HUES64 (cell line): ENCODE measurements around the gene LENG1.
"Not testable (repeated sequence)": the region's sequence is repeated elsewhere in the genome, so short reads cannot be mapped to it uniquely, and the experiment has no call there.

Experiments used
- H3K27ac ChIP-seq: 2 replicates; pipeline ENCODE4 v1.7.0; 2013; ENCODE audit warnings: low read depth, low read length, inconsistent platforms
- H3K27me3 ChIP-seq: 2 replicates; pipeline ENCODE4 v1.6.1; 2013; ENCODE audit warnings: mild to moderate bottlenecking, low read length; ENCODE audit not compliant: insufficient read depth
- H3K36me3 ChIP-seq: 2 replicates; pipeline ENCODE4 v1.6.1; 2013; ENCODE audit warnings: mild to moderate bottlenecking, low read length; ENCODE audit not compliant: insufficient read depth
- H3K4me1 ChIP-seq: 2 replicates; pipeline ENCODE4 v1.6.1; 2013; ENCODE audit warnings: mild to moderate bottlenecking, low read length, moderate library complexity; ENCODE audit not compliant: insufficient read depth
- H3K4me3 ChIP-seq: 2 replicates; pipeline ENCODE4 v1.5.1; 2013; ENCODE audit warnings: mild to moderate bottlenecking, low read length, moderate library complexity
- H3K9ac ChIP-seq: 2 replicates; pipeline ENCODE4 v1.6.1; 2013; ENCODE audit warnings: mild to moderate bottlenecking, low read depth, low read length
- H3K9me3 ChIP-seq: 2 replicates; pipeline ENCODE4 v1.6.1; 2013; ENCODE audit warnings: low read depth, low read length; ENCODE audit not compliant: insufficient read depth
- WGBS: fragments of 150-250, 120-280 bp; methylation state at CpG from one replicate; pipeline ENCODE4 v1.1.7; 2013; ENCODE audit warnings: missing lambda C conversion rate; 5-methylcytosine and 5-hydroxymethylcytosine counted together

Gene LENG1

DNA sequence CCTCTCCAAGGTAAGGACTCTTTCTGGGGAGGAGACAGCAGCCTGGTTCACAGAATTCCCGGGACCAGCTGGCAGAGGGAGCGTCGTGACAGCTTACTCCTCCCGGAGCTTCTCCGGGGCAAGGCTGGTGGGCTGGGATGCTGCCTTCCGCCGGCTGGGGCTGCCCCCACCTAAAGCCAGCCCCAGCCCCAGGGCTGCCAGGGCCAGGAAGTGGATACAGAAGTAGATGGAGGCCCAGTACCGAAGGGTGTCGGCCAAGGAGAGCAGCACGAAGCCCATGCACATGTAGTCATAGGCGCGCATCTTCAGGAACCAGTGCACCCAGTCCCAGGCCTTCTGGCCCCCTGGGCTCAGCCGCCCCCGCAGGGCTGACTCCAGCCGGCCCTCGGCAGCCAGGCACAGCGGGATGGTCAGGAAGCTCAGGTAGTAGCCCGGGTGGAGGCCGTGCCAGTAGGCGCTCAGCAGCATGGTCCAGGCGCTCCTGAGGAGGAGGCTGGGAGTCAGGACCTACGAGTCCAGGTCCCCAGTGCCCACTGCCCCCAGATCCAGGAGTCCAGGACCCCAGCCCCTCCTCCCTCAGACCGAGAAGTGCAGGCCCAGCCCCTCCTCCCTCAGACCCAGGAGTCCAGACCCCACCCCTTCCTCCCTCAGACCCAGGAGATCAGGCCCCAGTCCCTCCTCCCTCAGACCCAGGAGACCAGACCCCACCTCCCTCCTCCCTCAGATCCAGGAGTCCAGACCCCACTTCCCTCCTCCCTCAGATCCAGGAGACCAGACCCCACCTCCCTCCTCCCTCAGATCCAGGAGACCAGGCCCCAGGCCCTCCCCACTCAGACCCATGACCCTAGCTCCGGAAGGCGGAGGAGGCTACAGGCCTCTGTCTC lies 14.7 kb upstream of the LENG1 start:
- Histone ChIP-seq H3K9ac (no peak overlapping the region), H3K36me3 (peaks cover 23% of the 10 kb centered on the region), H3K27ac (peak overlapping the region; percentile 29; the same call in 1 of the 2 replicates), H3K27me3 (no peaks in the 10 kb centered on the region), H3K4me3 (no peak overlapping the region), H3K4me1 (no peaks in the 10 kb centered on the region), H3K9me3 (no peaks in the 10 kb centered on the region)
- WGBS: 79% methylated on average over 25 of the region's 25 CpGs

DNA sequence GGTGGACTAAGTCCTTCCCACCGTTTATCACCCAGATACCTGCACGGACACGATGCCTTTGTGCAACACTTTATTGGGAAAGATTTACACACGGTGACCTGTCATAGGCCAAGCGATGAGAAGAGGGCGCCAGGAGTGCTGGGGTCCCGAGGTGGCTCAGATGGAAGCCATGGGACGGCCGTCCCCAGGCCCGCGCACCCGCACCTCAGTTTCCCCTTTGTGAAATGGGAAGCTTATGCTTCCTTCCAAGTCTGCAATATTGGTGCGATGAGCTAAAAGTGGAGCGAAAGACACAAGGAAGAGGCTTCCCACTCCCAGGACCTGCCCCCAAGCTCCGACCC lies 13.8 kb upstream of the LENG1 start:
- H3K27me3 ChIP-seq: no peaks in the 10 kb centered on the region
- no peak overlapping the region for H3K9ac ChIP-seq
- 55% methylated on average over 15 of the region's 15 CpGs for WGBS
- H3K27ac ChIP-seq: peak overlapping the region; percentile 29; the same call in 1 of the 2 replicates
- peak overlapping the region; percentile 26; the same call in 1 of the 2 replicates for H3K4me3 ChIP-seq
- no peaks in the 10 kb centered on the region for H3K9me3 ChIP-seq
- H3K4me1 ChIP-seq: no peaks in the 10 kb centered on the region
- peaks cover 14% of the 10 kb centered on the region; the same call in 1 of the 2 replicates for H3K36me3 ChIP-seq

DNA sequence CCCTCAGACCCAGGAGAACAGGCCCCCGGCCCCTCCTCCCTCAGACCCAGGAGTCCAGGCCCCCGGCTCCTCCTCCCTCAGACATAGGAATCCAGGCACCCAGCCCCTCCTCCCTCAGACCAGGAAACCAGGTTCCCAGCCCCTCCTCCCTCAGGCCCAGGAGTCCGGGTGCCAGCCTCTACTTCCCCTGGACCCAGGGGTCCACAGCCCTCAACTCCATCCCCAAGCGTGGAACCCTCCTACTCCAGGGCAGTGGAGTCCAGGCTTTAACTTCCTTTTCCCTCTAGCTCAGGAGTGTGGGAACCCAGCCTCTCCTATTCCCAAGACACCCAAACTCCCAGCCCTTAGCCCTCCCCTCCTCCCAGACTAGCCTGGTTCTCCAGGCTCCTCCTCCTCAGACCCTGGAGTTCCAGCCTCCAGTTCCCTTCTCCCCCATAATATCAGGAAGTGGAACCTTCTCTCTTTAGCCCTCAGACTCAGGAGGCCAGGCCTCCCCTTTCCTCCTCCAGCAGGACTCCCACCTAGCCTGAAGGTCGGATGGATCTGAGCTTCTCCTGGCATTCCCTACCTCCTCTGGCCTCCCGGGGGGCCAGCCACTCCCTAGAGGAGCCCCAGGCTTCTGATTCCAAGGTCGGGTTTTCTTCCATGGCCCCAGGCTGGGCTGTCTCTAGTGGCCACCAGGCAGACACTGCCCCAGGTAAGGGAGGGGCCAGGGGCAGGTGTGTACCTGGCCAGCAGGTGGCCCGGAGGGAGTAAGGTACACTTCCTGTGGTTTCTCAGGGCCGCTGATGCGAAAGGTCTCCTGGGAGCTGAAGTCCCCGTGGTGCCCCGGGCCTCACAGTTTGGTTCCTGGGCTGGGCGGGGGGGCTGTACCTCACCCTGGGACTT lies 13.2 kb upstream of the LENG1 start, which contains the start of gene TMC4:
TMC4 (minus strand) TSS at position 690 of the 888 bp plus-strand sequence; CDS start at position 647, 43 bp downstream.
- peak within 1 kb of the TSS; percentile 55 for H3K4me3 ChIP-seq
- no peaks in the 10 kb centered on the region for H3K9me3 ChIP-seq
- H3K9ac ChIP-seq: peak within 1 kb of the TSS; percentile 41
- peak within 1 kb of the TSS; percentile 31; the same call in 1 of the 2 replicates for H3K27ac ChIP-seq
- H3K27me3 ChIP-seq: no peaks in the 10 kb centered on the region
- peaks cover 9% of the 10 kb centered on the region; the same call in 1 of the 2 replicates for H3K36me3 ChIP-seq
- 28% methylated on average over 13 of the region's 13 CpGs for WGBS
- H3K4me1 ChIP-seq: no peaks in the 10 kb centered on the region

DNA sequence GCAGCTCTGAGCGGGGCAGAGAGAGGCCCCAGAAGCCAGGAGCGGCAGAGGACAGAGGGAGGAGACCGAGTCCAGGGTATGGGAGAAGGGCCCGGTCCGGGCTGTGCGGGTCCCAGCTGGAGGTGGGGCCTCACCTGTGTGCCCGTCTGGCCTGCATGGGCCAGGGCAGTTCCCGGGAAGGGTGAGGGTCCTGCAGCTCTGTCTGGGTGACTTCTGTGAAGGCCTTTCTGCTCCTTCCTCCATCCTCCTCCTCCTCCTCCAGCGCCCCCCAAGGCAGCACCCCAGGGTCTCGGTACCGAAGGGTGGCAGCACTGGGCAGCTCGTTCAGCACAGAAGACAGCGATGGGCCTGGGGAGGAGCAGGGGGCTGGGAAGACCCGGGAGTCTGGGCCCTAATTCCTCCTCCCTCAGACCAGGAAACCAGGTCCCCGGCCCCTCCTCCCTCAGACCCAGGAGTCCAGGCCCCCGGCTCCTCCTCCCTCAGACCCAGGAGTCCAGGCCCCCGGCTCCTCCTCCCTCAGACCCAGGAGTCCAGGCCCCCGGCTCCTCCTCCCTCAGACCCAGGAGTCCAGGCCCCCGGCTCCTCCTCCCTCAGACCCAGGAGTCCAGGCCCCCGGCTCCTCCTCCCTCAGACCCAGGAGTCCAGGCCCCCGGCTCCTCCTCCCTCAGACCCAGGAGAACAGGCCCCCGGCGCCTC lies 12.4 kb upstream of the LENG1 start:
- H3K4me1 ChIP-seq, H3K27me3 ChIP-seq, H3K4me3 ChIP-seq, H3K27ac ChIP-seq, H3K9me3 ChIP-seq, H3K9ac ChIP-seq, H3K36me3 ChIP-seq: not testable (repeated sequence)
- 83% methylated on average over 18 of the region's 23 CpGs for WGBS

DNA sequence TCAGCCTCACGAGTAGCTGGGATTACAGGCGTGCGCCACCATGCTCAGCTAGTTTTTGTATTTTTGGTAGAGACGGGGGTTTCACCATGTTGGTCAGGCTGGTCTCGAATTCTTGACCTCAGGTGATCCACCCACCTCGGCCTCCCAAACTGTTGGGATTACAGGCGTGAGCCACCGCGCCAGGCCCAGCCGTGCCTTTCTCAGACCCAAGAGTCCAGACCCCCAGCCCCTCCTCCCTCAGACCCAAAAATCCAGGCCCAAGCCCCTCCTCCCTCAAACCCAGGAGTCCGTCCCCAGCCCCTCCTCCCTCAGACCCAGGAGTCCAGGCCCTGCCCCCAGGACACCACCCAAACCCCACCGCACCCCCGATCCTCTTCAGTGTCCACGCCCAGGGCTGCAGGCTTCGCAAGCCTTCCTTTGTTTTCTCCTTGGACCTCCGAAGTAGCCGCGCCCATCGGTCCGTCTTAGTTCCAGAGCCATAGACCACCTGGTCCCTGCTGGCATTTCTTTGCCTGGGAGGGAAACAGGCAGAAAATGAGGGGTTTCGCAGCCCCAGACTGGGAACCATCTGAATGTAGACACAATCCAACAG lies 9.7 kb upstream of the LENG1 start:
- H3K9ac ChIP-seq: no peak overlapping the region
- no peaks in the 10 kb centered on the region for H3K9me3 ChIP-seq
- H3K27ac ChIP-seq: no peak overlapping the region
- no peak overlapping the region for H3K4me3 ChIP-seq
- WGBS: 92% methylated on average over 21 of the region's 21 CpGs
- no peaks in the 10 kb centered on the region for H3K36me3 ChIP-seq
- no peaks in the 10 kb centered on the region for H3K27me3 ChIP-seq
- no peaks in the 10 kb centered on the region for H3K4me1 ChIP-seq

DNA sequence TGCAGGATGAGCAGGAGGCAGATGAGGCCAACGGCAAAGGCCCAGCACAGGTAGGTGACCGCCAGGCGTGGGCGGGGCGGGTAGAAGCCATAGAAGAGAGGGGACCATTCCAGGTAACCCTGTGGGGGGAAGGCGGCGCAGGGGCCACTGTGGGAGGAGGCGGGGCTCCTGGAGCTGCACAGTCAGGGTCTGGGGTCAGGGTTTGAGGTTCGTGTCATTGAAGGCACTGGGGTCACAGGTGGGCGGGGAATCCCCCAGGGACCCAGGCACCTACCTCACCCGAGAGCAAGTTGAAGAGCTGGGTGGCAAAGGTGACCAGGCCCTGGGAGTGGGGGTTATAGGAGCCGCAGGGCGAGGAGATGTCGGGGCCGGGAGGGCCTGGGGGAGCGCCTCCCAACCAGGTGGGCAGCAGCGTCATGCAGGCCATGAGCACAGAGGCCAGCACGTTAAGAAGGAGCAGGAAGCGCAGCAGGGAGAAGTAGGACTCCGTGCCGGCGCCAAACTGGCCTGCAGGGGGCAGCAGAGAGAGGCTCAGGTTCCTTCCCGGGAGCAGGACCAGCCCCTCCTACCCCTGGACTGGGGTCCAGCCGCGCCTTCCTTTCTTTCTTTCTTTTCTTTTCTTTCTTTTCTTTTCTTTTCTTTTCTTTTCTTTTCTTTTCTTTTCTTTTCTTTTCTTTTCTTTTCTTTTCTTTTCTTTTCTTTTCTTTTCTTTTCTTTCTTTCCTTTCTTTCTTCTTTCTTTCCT lies 8.8 kb upstream of the LENG1 start:
- Histone ChIP-seq H3K27ac (no peak overlapping the region), H3K4me3 (no peak overlapping the region), H3K27me3 (no peaks in the 10 kb centered on the region), H3K4me1 (no peaks in the 10 kb centered on the region), H3K9ac (no peak overlapping the region), H3K9me3 (no peaks in the 10 kb centered on the region), H3K36me3 (no peaks in the 10 kb centered on the region)
- WGBS: 34% methylated on average over 25 of the region's 25 CpGs

DNA sequence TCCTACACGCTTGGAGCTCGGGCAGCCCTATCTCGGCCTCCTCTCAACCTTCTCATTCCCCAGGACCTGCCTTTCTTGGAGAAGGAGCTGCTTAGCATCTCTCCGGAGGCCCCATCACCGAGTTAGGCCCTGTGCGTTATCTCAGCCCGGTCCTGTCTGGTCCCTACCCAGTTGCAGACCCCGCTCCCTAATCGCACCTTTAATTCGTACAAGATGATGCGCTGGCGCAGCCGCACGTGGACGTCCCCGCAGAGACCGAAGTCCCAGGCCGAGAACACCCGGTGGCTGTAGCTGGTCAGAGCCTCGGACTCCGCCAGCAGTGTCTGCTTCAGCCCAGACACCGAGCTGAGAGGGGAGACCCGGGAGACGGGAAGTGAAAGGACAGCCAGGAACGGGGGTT lies 5.7 kb upstream of the LENG1 start:
- Histone ChIP-seq H3K9ac (no peak overlapping the region), H3K4me1 (0 out of 2 replicates have a peak, but pooled peaks cover 6% of the 10 kb centered on the region), H3K27me3 (no peaks in the 10 kb centered on the region), H3K9me3 (no peaks in the 10 kb centered on the region), H3K36me3 (no peaks in the 10 kb centered on the region), H3K4me3 (no peak overlapping the region), H3K27ac (no peak overlapping the region)
- 91% methylated on average over 25 of the region's 25 CpGs for WGBS

DNA sequence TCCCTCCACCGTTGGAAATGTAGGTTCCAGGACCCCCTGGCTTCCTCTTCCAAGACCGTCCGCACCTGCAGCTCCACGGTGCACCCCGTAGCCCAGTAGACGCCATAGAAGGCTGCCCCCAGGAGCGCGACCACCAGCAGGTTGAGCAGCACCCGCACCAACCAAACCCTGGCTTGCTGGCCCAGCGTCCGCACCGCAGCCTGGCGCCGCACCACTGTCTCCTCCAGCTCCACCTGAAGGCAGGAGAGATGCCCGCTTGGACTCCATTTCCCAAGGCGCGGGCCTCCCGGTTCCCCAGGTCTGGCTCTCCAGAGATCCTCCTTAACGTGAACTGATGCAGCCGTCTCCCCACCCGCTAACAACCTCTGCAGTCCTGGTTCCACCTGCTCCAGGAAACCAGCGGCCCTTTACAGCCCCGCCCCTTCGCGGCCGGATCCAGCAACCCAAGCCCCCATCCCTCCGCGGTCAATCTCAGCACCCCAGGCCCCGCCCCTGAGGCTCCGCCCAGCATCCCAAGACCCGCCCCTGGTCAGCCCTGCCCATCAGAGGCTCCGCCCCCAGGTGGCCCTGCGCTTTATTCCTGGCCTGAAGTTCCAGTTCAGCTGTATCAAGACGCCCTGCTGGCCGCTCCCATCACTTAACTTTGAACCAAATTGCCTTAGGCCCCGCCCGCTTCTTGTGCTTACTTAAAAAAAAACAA lies 5.0 kb upstream of the LENG1 start:
- Histone ChIP-seq H3K9me3 (no peaks in the 10 kb centered on the region), H3K27me3 (no peaks in the 10 kb centered on the region), H3K27ac (no peak overlapping the region), H3K4me3 (peak overlapping the region; percentile 43), H3K4me1 (0 out of 2 replicates have a peak, but pooled peaks cover 6% of the 10 kb centered on the region), H3K36me3 (no peaks in the 10 kb centered on the region), H3K9ac (no peak overlapping the region)
- 33% methylated on average over 35 of the region's 37 CpGs for WGBS

DNA sequence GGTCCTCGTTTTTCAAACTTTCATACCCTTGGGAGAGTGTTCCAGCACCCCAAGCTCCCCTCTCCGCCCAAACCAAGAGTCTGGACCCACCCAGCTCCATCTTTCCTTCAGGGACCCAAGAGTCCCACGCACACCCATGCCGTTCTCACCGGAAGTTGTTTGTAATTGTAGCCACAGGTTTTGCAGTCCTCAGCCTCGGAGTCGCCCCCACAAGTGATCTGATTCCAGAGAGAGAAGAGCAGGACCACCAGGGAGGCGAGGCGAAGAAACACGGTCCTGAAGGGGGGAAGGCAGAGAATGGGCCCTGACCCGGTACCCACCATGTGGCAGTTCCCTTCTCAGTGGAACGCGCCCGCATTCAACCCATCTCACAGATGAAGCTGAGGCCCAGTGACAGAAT lies 3.4 kb upstream of the LENG1 start:
- Histone ChIP-seq H3K4me1 (peaks cover 11% of the 10 kb centered on the region; the same call in 1 of the 2 replicates), H3K4me3 (peak overlapping the region; percentile 63), H3K9ac (no peak overlapping the region), H3K36me3 (0 out of 2 replicates have a peak, but pooled peaks cover 2% of the 10 kb centered on the region), H3K9me3 (no peaks in the 10 kb centered on the region), H3K27me3 (no peaks in the 10 kb centered on the region), H3K27ac (no peak overlapping the region)
- WGBS: 92% methylated on average over 14 of the region's 14 CpGs
